HS-27A (cell line): ENCODE data around the gene SUMO2.
"Not testable (repeated sequence)": the region's sequence is repeated elsewhere in the genome, so short reads cannot be mapped to it uniquely, and the experiment has no call there.

Source experiments
- DNase-seq: peaks from one replicate; pipeline ENCODE4 v3.0.0-alpha.2; 2012; ENCODE audit warnings: low read depth, missing footprints

Gene SUMO2

DNA sequence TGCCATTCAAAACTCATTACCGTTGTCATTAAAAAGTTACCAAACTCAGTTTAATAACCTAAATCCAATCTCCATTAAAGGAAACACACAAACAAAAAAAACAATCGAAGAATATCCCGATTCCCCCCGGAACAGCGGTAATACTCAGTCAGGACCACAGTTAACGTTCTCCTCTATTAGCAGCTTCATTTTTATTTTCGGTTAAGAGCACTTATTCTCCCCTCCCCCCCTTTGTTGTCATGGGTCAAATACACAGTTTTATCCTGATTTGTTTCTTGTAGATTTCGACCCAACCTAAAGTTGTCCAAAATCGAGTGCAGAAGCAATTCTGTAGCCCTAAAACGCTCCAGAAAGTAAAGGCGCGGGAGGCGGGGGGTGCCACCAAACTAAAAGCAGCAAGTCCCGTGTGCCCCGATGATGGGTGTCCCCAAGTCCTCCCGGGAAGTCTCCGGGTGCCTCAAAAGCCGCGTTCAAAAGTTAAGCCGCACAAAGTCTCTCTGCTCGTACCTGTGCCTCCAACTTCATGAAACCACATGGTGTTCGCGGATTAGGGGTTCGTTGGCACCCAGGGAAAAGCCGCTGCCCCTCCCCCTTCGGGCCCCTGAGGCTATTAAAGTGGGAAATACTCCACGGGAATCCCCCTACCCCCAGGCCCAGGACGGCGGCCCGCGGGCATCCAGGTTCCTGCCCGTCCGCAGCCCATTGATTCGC, 996 bp downstream of the SUMO2 start:
- no peak for DNase-seq

DNA sequence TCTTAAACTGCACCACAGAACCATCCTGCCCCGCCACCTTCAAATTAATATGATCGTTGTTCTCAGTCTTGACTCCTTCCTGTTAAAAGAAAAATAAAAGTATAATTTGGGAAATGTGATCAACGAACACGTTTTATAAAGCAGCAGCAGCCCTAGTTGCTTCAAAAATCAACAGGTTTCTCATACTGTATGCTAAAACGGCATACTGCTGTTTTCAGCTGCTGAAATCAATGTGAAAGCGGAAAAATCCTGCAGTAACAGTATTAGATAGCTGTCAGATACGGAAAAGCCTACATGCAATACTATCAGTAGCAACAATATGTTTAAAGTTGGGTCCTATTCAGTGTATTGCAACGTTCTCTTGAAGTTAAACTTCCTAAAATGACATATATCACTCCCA, 1.6 kb downstream of the SUMO2 start:
- DNase-seq, result no peak

DNA sequence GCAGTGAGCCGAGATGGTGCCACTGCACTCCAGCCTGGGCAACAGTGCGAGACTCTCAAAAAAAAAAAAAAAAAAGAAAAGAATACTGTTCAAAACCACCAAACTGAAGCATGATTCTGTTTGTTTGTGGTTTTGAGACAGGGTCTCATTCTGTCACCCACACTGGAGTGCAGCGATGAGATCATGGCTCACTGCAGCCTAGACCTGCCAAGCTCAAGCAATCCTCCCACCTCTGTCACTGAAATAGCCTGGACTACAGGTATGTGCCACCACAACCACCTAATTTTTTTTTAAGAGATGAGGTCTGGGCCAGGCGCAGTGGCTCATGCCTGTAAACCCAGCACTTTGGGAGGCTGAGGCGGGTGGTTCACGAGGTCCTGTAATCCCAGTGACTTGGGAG, 4.3 kb downstream of the SUMO2 start:
- no peak for DNase-seq

DNA sequence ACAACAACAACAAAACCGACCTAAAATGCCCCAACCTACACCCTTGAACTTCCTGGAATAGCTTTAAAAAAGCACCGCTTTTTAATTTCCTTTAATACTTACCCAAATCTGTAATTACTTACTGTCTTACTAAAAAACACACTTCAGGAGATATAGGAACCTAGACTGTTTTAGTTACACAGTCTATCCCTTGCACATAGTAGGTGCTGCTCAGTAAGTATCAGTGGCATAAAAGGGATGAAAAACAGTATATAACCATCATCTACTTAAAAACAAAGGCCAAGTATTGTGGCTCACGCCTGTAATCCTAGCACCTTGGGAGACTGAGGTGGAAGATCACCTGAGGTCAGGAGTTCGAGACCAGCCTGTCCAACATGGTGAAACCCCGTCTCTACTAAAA, 6.1 kb downstream of the SUMO2 start:
- DNase-seq, result no peak

DNA sequence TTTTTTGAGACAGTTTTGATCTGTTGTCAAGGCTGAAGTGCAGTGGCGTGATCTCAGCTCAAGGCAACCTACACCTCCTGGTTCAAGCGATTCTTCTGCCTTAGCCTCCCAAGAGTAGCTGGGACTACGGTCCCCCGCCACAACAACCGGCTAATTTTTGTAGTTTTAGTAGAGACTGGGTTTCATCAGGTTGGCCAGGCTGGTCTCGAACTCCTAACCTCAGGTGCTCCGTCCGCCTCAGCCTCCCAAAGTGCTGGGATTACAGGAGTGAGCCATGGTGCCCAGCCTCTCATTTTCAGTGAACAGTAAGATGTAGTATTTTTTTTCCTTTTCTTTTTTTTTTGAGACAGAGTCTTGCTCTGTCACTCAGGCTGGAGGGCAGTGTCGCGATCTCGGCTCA, 7.8 kb downstream of the SUMO2 start:
- DNase-seq, result no peak

DNA sequence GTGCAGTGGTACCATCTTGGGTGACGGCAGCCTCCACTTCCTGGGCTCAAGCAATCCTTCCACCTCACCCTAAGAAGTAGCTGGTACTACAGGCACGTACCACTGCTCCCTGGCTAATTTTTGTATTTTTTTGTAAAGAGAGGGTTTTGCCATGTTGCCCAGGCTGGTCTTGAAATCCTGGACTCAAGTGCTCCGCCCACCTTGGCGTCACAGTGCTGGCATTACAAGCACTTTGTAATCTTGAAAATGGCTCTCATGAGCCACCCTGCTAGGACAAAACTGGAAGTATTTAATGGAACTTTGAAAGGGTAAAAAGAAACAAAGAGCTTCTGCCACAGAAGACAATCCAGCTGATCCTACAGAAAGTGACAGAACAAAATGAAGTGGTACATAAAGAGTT, 9.2 kb downstream of the SUMO2 start:
- DNase-seq, result no peak

DNA sequence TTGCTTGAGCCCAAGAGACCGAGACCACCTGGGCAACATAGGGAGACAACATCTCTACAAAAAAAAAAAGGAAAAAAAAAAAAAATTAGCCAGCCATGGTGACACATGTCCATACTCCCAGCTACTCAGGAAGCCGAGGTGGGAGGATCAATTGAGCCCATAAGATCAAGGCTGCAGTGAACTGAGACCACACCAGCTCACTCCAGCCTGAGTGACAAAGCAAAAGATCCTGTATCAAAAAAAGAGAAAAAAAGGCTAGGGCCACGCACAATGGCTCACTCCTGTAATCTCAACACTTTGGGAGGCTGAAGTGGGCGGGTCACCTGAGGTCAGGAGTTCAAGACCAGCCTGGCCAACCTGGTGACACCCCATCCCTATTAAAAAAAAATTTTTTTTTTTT, 13.8 kb downstream of the SUMO2 start:
- DNase-seq, result no peak

DNA sequence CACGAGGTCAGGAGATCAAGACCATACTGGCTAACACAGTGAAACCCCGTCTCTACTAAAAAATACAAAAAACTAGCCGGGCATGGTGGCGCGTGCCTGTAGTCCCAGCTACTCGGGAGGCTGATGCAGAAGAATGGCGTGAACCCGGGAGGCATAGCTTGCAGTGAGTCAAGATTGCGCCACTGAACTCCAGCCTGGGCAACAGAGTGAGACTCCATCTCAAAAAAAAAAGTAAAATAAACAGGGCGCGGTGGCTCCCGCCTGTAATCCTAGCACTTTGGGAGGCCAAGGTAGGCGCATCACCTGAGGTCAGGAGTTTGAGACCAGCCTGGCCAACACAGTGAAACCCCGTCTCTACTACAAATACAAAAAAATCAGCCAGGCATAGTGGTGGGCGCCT, 18.2 kb downstream of the SUMO2 start:
- not testable (repeated sequence) for DNase-seq

DNA sequence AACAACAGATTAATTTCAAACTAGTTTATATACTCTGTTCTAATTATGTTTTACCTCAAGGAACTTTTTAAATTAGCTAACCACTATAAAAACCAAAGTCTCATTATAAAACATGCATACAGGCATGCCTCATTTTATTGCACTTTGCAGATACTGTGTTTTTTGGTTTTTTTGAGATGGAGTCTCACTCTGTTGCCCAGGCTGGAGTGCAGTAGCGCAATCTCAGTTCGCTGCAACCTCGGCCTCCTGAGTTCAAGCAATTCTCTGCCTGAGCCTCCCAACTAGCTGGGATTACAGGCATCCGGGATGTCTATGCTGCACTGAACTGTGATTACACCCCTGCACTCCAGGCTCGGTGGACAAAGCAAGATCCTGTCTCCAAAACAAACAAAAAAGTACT, 19.7 kb downstream of the SUMO2 start:
- no peak for DNase-seq

DNA sequence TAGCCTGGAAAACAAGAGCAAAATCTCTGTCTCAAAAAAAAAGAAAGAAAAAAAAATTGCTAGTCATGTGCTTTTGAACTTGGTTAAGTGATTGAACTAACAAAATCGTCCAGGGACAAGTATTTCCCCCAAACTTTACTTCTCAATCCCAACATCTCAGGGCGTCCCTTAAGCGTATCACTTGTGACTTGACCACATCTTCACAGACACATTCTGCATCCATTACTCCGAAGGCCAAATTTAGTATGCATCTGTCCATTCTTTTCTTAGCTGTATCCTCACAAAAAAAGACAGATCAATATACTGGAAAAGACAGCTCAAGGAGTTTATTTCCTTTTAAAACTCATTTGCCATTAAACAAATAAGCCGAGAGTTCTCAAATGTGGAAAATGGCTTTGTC, 22.5 kb downstream of the SUMO2 start:
- DNase-seq, result no peak

DNA sequence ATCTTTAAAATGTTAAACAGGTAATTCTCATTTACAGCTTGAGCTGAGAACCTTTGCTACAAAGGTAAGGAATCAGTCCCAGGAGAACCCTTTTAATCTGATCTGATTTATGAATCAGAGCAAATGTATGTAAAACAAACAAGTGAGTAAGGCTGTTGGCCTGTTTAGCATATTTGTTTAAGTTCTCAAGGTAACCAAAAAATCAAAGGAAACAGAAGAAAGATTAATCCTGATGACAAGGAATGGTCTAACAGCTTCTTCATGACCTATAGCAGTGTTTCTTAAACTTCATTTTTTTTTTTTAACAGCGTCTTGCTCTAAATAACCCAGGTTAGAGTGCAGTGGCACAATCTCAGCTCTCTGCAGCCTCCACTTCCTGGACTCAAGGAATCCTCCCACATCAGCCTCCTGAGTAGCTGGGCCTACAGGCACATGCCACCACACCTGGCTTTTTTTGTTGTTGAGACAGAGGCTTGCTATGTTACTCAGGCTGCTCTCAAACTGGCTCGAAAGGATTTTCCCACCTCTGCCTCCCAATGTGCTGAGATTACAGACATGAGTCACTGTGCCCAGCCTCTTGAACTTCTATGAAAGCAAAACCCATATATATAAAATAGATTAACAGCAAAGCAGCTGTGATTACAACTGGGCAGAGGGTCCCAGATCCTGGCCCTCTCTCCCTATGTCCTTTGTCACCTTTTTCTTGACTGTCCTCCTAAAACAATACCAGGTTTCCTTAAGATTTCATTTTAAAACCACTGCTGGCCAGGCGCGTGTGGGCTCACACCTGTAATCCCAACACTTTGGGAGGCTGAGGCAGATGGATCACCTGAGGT, 23.3 kb downstream of the SUMO2 start:
- DNase-seq, result no peak

DNA sequence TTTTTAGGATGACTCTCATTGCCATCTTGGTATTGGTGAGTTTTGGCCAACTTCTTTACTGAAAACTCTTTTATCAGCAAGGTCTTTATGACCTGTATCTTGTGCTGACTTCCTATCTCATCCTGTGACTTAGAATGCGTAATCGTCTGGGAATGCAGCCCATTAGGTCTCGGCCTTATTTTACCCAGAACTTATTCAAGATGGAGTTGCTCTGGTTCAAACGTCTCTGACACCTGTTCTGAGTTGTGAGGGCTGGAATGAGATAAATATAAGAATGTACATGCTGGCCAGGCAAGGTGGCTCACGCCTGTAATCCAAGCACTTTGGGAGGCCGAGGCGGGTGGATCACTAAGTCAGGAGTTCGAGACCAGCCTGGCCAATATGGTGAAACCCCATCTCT, 24.3 kb downstream of the SUMO2 start:
- DNase-seq, result not testable (repeated sequence)

DNA sequence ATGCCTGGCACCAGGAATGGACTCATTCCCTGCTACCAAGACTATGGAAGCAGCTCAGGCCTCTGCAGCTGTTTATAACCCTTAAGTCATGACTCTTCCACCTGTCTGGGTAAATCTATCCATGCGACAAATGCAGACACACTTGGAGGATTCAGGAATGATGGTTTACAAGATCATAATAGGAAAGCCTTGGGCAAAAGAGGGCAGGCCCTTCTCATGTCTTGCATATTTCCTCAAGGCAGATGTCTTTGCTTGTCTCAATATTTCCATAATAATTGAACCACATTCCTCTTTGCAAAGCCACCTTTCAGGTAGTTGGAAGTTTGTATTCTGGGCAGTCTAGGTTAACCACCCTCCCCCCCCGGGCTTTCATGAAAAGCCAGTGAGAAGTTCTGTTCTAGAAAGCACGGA, 27.6 kb downstream of the SUMO2 start:
- DNase-seq, result no peak

DNA sequence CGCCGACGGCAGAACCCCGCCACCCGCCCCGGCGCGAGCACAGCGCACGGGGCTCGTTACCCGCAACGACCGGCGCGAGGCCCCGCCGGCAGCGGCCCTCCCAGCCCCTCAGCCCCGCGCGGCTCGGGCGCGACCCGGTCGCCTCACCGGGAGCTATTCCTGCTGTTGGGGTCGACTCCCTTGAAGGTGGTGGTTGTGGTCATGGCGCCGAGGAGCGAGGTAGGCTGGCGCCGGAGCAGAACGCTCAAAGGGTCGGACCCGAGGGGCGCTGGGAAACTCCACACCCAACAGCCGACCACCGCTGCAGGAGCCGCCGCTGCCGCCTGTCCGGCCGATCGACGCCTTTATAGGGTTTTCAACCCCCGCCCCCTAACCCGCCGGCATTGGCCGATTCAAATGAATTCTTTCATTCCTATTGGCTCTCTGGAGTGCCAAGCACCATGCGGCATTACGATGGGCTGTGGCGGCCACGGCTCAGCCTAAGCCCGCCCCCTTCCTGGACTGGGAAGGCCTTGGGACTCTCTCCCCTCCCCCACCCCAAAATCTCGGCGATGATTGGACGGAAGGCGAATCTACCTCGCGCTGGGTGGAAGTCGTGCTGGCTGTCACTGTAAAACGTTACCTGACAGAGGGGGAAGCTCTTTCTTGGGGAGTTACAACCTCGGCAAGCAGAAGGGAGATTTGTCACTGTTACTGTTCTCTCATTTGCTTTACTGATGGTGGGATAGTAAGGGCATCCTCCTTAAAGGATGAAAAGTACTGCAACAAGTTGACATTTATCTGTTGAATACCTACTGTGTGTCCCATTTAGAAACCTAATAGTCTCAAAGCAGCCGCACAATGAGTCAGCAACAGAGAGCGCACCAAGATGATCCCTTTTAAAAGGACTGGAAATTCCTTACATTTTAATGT, 28.3 kb downstream of the SUMO2 start, which contains the start of gene JPT1:
JPT1 (minus strand) TSS at position 318 of the 912 bp plus-strand sequence; CDS start at position 203, 115 bp downstream.
- peak; percentile 81 for DNase-seq

DNA sequence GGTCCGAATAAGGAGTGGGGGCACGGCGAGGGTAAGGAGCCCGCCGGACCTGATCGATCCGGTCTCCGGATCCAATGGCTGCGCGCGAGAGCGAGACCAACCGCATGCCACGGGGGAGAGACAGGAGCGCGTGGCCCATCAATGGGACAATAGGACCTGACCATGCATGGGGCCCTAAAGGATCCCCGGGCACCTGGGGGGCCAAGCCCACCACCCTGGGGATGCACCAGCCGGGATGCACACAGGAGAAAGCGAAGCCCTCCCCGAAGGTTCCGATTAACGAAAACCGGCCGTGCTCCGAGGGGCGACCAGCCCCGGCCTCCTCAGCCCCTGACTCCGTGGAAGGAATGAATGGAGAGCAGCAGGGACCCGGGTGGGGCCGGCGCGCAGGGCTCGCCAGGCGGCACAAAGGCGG, 29.0 kb downstream of the SUMO2 start:
- no peak for DNase-seq

DNA sequence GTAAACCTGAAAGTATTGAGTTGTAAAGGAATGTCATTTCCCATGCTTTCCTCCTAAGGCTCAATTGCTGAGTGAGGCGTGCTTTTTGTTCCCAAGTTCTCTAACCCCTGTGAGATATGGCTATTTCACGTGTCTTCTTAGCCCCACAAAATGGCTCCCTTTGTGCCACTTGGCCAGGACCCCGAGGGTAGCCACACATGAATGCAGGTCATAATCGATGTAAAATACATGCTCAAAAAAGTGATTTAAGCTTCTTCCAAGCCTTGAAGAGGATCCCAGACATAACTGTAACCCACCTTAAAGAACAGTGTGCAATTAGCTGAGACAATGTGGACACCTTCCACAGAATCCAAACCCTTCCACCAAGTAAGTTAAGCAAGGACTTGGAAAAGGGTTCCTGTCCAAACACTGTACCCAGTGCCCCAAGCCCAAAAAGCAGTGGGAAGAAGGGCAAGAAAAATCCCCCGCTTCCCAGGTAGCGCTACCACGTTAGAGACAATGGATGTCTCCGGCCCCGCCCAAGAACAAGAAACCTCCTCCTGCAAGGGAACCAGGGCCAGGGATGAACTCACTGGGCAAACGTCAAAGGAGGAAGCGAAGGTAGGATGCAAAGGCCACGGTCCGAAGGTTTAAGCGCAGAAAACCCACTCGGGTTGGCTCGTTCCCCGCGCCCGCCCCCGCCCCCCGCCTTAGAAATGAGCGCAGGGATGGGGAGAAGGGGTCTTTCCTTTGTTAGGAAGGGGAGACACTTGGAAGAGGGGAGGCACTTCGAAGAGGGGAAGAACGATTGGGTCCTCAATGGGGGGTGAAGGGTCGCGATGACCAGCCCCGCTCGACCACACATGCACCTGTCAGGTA, 29.6 kb downstream of the SUMO2 start:
- no peak for DNase-seq

DNA sequence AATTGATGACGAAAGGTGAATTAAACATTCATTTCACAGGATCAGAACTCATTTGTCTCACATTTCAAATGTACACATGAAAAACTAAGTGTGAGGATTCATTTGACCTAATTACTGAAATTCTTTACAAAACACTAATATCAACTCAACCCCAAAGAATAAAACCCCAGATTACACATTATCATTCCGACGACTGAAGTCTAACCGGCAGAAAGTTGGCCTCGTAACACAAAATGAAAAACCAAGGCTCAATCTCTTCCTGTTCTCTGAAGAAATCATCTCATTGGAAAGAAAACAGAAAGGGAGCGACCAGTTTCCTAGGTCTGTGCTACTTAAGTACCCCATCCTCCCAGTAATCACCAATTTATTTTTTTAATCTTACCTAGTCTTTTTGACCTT, 30.2 kb downstream of the SUMO2 start:
- DNase-seq, result no peak

DNA sequence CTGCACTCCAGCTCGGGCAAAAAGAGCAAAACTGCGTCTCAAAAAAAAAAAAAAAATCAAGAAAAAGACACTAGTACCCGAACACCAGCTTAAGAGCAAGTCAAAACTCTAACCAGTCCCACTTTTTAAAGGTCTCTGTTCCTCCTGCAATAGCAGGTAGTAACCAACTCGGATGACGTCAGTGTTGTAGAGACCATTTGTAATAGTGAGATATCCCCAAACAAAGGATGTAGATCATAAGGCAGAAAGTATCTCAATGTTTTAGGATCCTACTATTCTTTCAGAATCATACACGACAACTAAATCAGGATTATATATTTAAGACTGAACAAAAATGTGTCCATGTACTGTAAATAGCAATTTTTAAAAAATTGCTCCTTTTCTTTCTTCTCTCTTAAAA, 30.8 kb downstream of the SUMO2 start:
- DNase-seq, result no peak

DNA sequence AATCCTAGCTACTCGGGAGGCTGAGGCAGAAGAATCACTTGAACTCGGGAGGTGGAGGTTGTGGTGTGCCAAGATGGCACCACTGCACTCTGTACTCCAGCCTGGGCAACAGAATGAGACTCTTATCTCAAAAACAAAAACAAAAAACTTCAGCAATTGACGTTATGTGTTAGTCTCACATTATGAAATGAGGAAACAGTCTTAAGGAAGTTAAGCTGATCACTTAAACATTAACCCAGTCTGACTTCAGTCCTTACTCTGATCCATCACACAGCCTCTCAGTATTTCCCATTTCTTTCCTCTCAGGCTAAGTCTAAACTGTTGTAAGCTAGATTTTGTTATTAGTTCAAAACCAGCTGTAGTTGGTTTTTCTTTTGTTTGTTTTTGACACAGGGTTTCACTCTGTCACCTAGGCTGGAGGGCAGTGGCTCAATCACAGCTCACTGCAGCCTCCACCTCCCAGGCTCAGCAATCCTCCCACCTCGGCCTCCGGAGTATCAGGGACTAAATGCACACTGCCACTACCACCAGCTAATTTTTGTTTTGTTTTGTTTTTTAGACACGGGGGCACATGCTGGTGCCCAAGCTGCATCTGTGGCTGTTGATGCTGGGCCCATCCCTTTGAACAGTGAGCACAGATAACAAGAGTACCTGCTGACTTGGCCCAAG, 34.7 kb downstream of the SUMO2 start:
- no peak for DNase-seq

DNA sequence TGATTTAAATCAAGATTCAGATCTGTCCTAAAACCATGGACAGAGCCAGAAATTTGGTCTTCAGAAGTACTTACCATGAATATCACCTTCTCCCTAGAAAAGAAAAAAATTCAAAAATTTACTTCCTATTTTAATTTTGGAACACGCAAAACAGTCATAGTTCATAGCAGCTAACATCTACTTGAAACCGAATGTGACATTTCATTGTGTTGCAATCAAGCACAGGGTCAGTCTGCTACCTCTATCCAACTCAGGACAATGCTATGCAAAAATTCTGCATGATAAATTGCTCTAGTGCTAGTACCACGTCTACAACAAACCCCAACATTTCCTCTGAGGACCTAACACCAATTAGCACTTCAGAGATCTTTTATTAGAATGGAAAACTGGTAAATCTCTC, 36.2 kb downstream of the SUMO2 start:
- no peak for DNase-seq
